H9 (cell line): ENCODE data around the gene DOLPP1. TPM values are rescaled to one million over a fixed set of nuclear protein-coding genes. Genes with fewer than 3 reads are reported as not detected.
A peak's percentile ranks its signal among the peaks of the same experiment; 100 is the strongest.

Experiments
- DNase-seq: peaks from one replicate; pipeline ENCODE4 v3.0.0-alpha.2; 2017
- H2AFZ ChIP-seq: one replicate; pipeline ENCODE4 v1.6.1; 2013; ENCODE audit warnings: mild to moderate bottlenecking, low read length, control low read depth, moderate library complexity
- H2AK5ac ChIP-seq: 2 replicates; pipeline ENCODE4 v1.6.1; 2013; ENCODE audit warnings: low read length, control low read depth, mixed read lengths; ENCODE audit not compliant: insufficient read length
- H2BK120ac ChIP-seq: one replicate; pipeline ENCODE4 v1.6.1; 2013; ENCODE audit warnings: low read depth, mild to moderate bottlenecking, low read length, control low read depth, inconsistent platforms; ENCODE audit not compliant: poor library complexity, severe bottlenecking
- H2BK12ac ChIP-seq: 2 replicates; pipeline ENCODE4 v1.6.1; 2013; ENCODE audit warnings: low read length, control low read depth, mixed read lengths, low read depth; ENCODE audit not compliant: insufficient read length
- H2BK15ac ChIP-seq: 2 replicates; pipeline ENCODE4 v1.6.1; 2013; ENCODE audit warnings: low read depth, low read length, control low read depth
- H2BK20ac ChIP-seq: one replicate; pipeline ENCODE4 v1.6.1; 2013; ENCODE audit warnings: low read depth, mild to moderate bottlenecking, low read length, control low read depth, inconsistent platforms; ENCODE audit not compliant: poor library complexity, severe bottlenecking
- H2BK5ac ChIP-seq: 2 replicates; pipeline ENCODE4 v1.6.1; 2013; ENCODE audit warnings: low read length, control low read depth, mixed read lengths; ENCODE audit not compliant: insufficient read length
- H3K14ac ChIP-seq: 2 replicates; pipeline ENCODE4 v1.6.1; 2013; ENCODE audit warnings: low read length, control low read depth; ENCODE audit not compliant: insufficient read depth
- H3K18ac ChIP-seq: 2 replicates; pipeline ENCODE4 v1.6.1; 2013; ENCODE audit warnings: low read depth, mild to moderate bottlenecking, mixed read lengths, low read length, control low read depth; ENCODE audit not compliant: insufficient read length
- H3K23ac ChIP-seq: 2 replicates; pipeline ENCODE4 v1.6.1; 2013; ENCODE audit warnings: low read length, control low read depth, mixed read lengths, low read depth; ENCODE audit not compliant: insufficient read length
- H3K23me2 ChIP-seq: 2 replicates; pipeline ENCODE4 v1.6.1; 2013; ENCODE audit warnings: low read depth, mild to moderate bottlenecking, mixed read lengths, low read length, control low read depth; ENCODE audit not compliant: insufficient read length, poor library complexity, severe bottlenecking
- H3K27ac ChIP-seq: 2 replicates; pipeline ENCODE4 v1.5.1; 2013; ENCODE audit warnings: low read length, control low read depth, mixed read lengths, low read depth; ENCODE audit not compliant: insufficient read length
- H3K27me3 ChIP-seq: 2 replicates; pipeline ENCODE4 v1.6.1; 2013; ENCODE audit warnings: low read length, control low read depth, inconsistent platforms; ENCODE audit not compliant: insufficient read depth
- H3K4ac ChIP-seq: 2 replicates; pipeline ENCODE4 v1.6.1; 2013; ENCODE audit warnings: low read depth, mild to moderate bottlenecking, control low read depth, inconsistent platforms, low read length, moderate library complexity
- H3K4me1 ChIP-seq: 2 replicates; pipeline ENCODE4 v1.6.1; 2013; ENCODE audit warnings: low read length, control low read depth, inconsistent platforms; ENCODE audit not compliant: insufficient read depth
- H3K4me2 ChIP-seq: 2 replicates; pipeline ENCODE4 v1.6.1; 2013; ENCODE audit warnings: low read length, control low read depth, mixed read lengths; ENCODE audit not compliant: insufficient read length, insufficient read depth
- H3K56ac ChIP-seq: 2 replicates; pipeline ENCODE4 v1.6.1; 2013; ENCODE audit warnings: low read depth, mild to moderate bottlenecking, mixed read lengths, low read length, control low read depth; ENCODE audit not compliant: insufficient read length
- H3K79me1 ChIP-seq: 2 replicates; pipeline ENCODE4 v1.6.1; 2013; ENCODE audit warnings: low read depth, mild to moderate bottlenecking, moderate library complexity, low read length, control low read depth, inconsistent platforms; ENCODE audit not compliant: insufficient read depth, poor library complexity, severe bottlenecking
- H3K79me2 ChIP-seq: 2 replicates; pipeline ENCODE4 v1.6.1; 2013; ENCODE audit warnings: low read length, control low read depth, inconsistent platforms; ENCODE audit not compliant: insufficient read depth
- H3K9ac ChIP-seq: 2 replicates; pipeline ENCODE4 v1.6.1; 2013; ENCODE audit warnings: low read length, control low read depth, mixed read lengths; ENCODE audit not compliant: insufficient read length; ENCODE audit errors: extremely low read depth
- H3K9me3 ChIP-seq: one replicate; pipeline ENCODE4 v1.6.1; 2013; ENCODE audit warnings: low read depth, low read length, inconsistent platforms; ENCODE audit not compliant: control insufficient read depth
- H3T11ph ChIP-seq: one replicate; pipeline ENCODE4 v1.6.1; 2013; ENCODE audit warnings: mild to moderate bottlenecking, low read length, control low read depth, inconsistent platforms
- H4K20me1 ChIP-seq: one replicate; pipeline ENCODE4 v1.6.1; 2013; ENCODE audit not compliant: control insufficient read depth, insufficient read length, insufficient read depth
- H4K5ac ChIP-seq: 2 replicates; pipeline ENCODE4 v1.6.1; 2013; ENCODE audit warnings: low read depth, mild to moderate bottlenecking, mixed read lengths, low read length, control low read depth; ENCODE audit not compliant: insufficient read length
- H4K8ac ChIP-seq: replicated peaks from 2 replicates; pipeline ENCODE4 v1.6.1; 2013; ENCODE audit warnings: low read length, control low read depth, mixed read lengths, low read depth; ENCODE audit not compliant: insufficient read length
- H4K91ac ChIP-seq: 2 replicates; pipeline ENCODE4 v1.6.1; 2013; ENCODE audit warnings: low read depth, mild to moderate bottlenecking, moderate library complexity, mixed read lengths, low read length, control low read depth; ENCODE audit not compliant: insufficient read length
- H3K27ac Mint-ChIP-seq, 3 experiments: 2 replicates in 2 of 3; 3 replicates in 1 of 3; pipeline ENCODE4 v1.8.0; 2020 to 2021; ENCODE audit warnings: mixed read lengths in 3 of 3, mild to moderate bottlenecking in 1 of 3, moderate library complexity in 1 of 3
- H3K27me3 Mint-ChIP-seq: 2 replicates; pipeline ENCODE4 v1.8.0; 2021; ENCODE audit warnings: low read depth, mild to moderate bottlenecking, moderate library complexity, mixed read lengths
- H3K36me3 Mint-ChIP-seq, 3 experiments: 2 replicates in 2 of 3; 3 replicates in 1 of 3; pipeline ENCODE4 v1.8.0; 2020 to 2021; ENCODE audit warnings: low read depth in 3 of 3, mixed read lengths in 3 of 3; ENCODE audit not compliant: insufficient read depth in 1 of 3
- H3K4me1 Mint-ChIP-seq, 2 experiments: 2 replicates each; pipeline ENCODE4 v1.8.0; 2020; ENCODE audit warnings: mixed read lengths in 2 of 2
- H3K4me3 Mint-ChIP-seq, 2 experiments: 2 replicates in 1 of 2; 3 replicates in 1 of 2; pipeline ENCODE4 v1.8.0; 2020 to 2021; ENCODE audit warnings: mild to moderate bottlenecking in 2 of 2, mixed read lengths in 2 of 2, moderate library complexity in 1 of 2
- H3K9me3 Mint-ChIP-seq, 2 experiments: 2 replicates in 1 of 2; 3 replicates in 1 of 2; pipeline ENCODE4 v1.8.0; 2020; ENCODE audit warnings: mild to moderate bottlenecking in 2 of 2, mixed read lengths in 2 of 2, moderate library complexity in 1 of 2
- CTCF ChIP-seq: fragments of 200-600 bp; sonication (generic); conservative IDR thresholded peaks from 3 replicates; pipeline ENCODE4 v1.8.0; 2021; ENCODE audit warnings: antibody characterized with exemption, mild to moderate bottlenecking
- WGBS: extraction: QIAGEN DNeasy Blood & Tissue Kit; methylation state at CpG from one replicate; pipeline ENCODE4 v1.1.7; 2013; ENCODE audit warnings: missing lambda C conversion rate, low lambda C conversion rate, mixed read lengths; ENCODE audit not compliant: insufficient read length; ENCODE audit errors: extremely low coverage; 5-methylcytosine and 5-hydroxymethylcytosine counted together
- total RNA-seq: library from RNA; stranded (reverse); gene quantifications from 2 replicates; pipeline ENCODE4 v1.2.1, GENCODE V29; 2021

Gene DOLPP1
- total RNA-seq, 1 experiment from 2014 or later = 42.6 TPM

- no peak within 1 kb of the TSS for H2BK15ac ChIP-seq
- H2AFZ ChIP-seq = no peak within 1 kb of the TSS
- no peaks in the 10 kb centered on the region for H4K20me1 ChIP-seq
- DNase-seq = peak; percentile 97
- no peak within 1 kb of the TSS for H3K56ac ChIP-seq
- no peaks in the 10 kb centered on the region for H3K4me1 ChIP-seq
- no peaks in the 10 kb centered on the region for H3K79me1 ChIP-seq
- Mint-ChIP-seq H3K36me3 (peaks cover 0 to 4% (median 0%) of the 10 kb centered on the region in 3 experiments; a peak in 1 of 7 replicates), H3K27me3 (peaks cover 26% of the 10 kb centered on the region), H3K27ac (peak within 1 kb of the TSS; percentile 98 to 99 (median 98)), H3K4me1 (peaks cover 12 to 21% of the 10 kb centered on the region in 2 experiments), H3K4me3 (peak within 1 kb of the TSS; percentile 94 to 98), H3K9me3 (no peaks in the 10 kb centered on the region)
- H4K5ac ChIP-seq = no peak within 1 kb of the TSS
- no peak within 1 kb of the TSS for H3K27ac ChIP-seq
- TF ChIP-seq CTCF = no peak
- no peak within 1 kb of the TSS for H2BK120ac ChIP-seq
- no CpG with 5 or more reads among the region's 77 CpGs for WGBS
- H3K27me3 ChIP-seq = no peaks in the 10 kb centered on the region; the same call in 1 of the 2 replicates
- H2BK20ac ChIP-seq = no peak within 1 kb of the TSS
- H3K18ac ChIP-seq = peak within 1 kb of the TSS; percentile 85
- H3K4ac ChIP-seq = no peak within 1 kb of the TSS
- no peak within 1 kb of the TSS for H2BK5ac ChIP-seq
- H3K79me2 ChIP-seq = peaks cover 4% of the 10 kb centered on the region; the same call in 1 of the 2 replicates
- peak within 1 kb of the TSS; percentile 82 for H3K9ac ChIP-seq
- H4K8ac ChIP-seq = no peak within 1 kb of the TSS
- H3K9me3 ChIP-seq = no peaks in the 10 kb centered on the region
- H3K23me2 ChIP-seq = peaks cover 12% of the 10 kb centered on the region
- H4K91ac ChIP-seq = no peak within 1 kb of the TSS
- no peak within 1 kb of the TSS for H2AK5ac ChIP-seq
- no peak within 1 kb of the TSS for H3K23ac ChIP-seq
- peak within 1 kb of the TSS; percentile 85 for H3K4me2 ChIP-seq
- peak within 1 kb of the TSS; percentile 86 for H3K14ac ChIP-seq
- no peak within 1 kb of the TSS for H2BK12ac ChIP-seq
- H3T11ph ChIP-seq = no peak within 1 kb of the TSS
Measured at GRCh38 chr9:129110740-129111527, 30.0 kb downstream of the DOLPP1 start, which contains the start of the genes CRAT and PTPA. Gene CRAT, minus strand, starts transcription at chr9:129110793. Its CDS starts 284 bp downstream, at chr9:129110509. Gene PTPA, plus strand, starts transcription at chr9:129111415. Its CDS starts 186 bp downstream, at chr9:129111601.
